HCT116 (cell line): Measurements from ENCODE around the gene LCE1C. TPM values are rescaled to one million over a fixed set of nuclear protein-coding genes. Genes with fewer than 3 reads are reported as not detected.

ENCODE experiments used
- ATAC-seq: fragments of 200-7000 bp; cut with Tn5 transposase; 2 replicates; pipeline ENCODE4 v1.9.1; 2020; ENCODE audit warnings: mild to moderate bottlenecking, moderate library complexity
- Bru-seq: library from RNA; stranded (reverse); fragments of 400-500 nt; gene quantifications from one replicate; lab custom pipeline; 2021; lab: Mats Ljungman, UMichigan
- BruChase-seq, 2 experiments: library from RNA; stranded (reverse); fragments of 400-500 nt; gene quantifications; one replicate each; lab custom pipeline; 2021; lab: Mats Ljungman, UMichigan
- BruUV-seq: library from RNA; stranded (reverse); fragments of 400-500 nt; replicated peaks from 2 replicates; lab custom pipeline; 2021; lab: Mats Ljungman, UMichigan
- CTCF ChIA-PET: fragments of 300-600 bp; sonication (Branson Sonifier 250); formaldehyde crosslinking; loops from one replicate; lab custom pipeline; 2021; ENCODE audit warnings: antibody characterized with exemption; lab: Charles Lee
- POLR2A ChIA-PET: fragments of 300-600, 350-600 bp; sonication (Branson Sonifier 250); formaldehyde crosslinking; loops from one replicate; lab custom pipeline; 2021; ENCODE audit warnings: antibody characterized with exemption; lab: Charles Lee
- RAD21 ChIA-PET, 2 experiments: fragments of 300-600 bp; sonication (Branson Sonifier 250); formaldehyde crosslinking; loops; one replicate each; lab custom pipeline; 2023; ENCODE audit warnings: low total read pairs in 2 of 2; ENCODE audit not compliant: uncharacterized antibody in 2 of 2, unreplicated experiment in 2 of 2, low non-redundant PET in 1 of 2; lab: Charles Lee
- DNase-seq: peaks from one replicate; pipeline ENCODE4 v3.0.0-alpha.2; 2010; ENCODE audit warnings: low read depth, low spot score
- H2AFZ ChIP-seq: fragments of 200-600 bp; shearing (Covaris generic), sonication (generic); 2 replicates; pipeline ENCODE4 v1.6.1; 2017; ENCODE audit warnings: low read depth, mixed run types, mixed read lengths, antibody characterized with exemption, low read length; ENCODE audit not compliant: poor library complexity, severe bottlenecking
- H3K27ac ChIP-seq: 2 replicates; pipeline ENCODE4 v1.5.1; 2012; ENCODE audit warnings: low read depth, low read length
- H3K27me3 ChIP-seq: fragments of 200-600 bp; sonication (generic); 2 replicates; pipeline ENCODE4 v1.6.1; 2016; ENCODE audit warnings: mixed run types, low read length, mixed read lengths; ENCODE audit not compliant: insufficient read depth
- H3K36me3 ChIP-seq, 2 experiments: fragments of 200-500 bp in 1 of 2; fragments of 200-600 bp in 1 of 2; sonication (Bioruptor generic) in 1 of 2; sonication (generic) in 1 of 2; 2 replicates each; pipeline versions ENCODE4 v1.5.1 to v1.6.1; 2014 to 2016; ENCODE audit warnings: low read length in 2 of 2, inconsistent platforms in 1 of 2, mixed read lengths in 1 of 2, mixed run types in 1 of 2; ENCODE audit not compliant: insufficient read depth in 2 of 2, control insufficient read depth in 1 of 2
- H3K4me1 ChIP-seq, 2 experiments: fragments of 200-600 bp in 1 of 2; sonication (generic) in 1 of 2; 2 replicates each; pipeline versions ENCODE4 v1.5.1 to v1.6.1; 2012 to 2017; ENCODE audit warnings: low read length in 2 of 2, inconsistent platforms in 1 of 2, mild to moderate bottlenecking in 1 of 2, mixed read lengths in 1 of 2, mixed run types in 1 of 2, moderate library complexity in 1 of 2; ENCODE audit not compliant: insufficient read depth in 2 of 2, control insufficient read depth in 1 of 2
- H3K4me2 ChIP-seq: fragments of 200-600 bp; sonication (generic); 2 replicates; pipeline ENCODE4 v1.6.1; 2017; ENCODE audit warnings: mixed run types, low read length, mixed read lengths
- H3K4me3 ChIP-seq, 2 experiments: fragments of 200-600 bp in 1 of 2; sonication (generic) in 1 of 2; replicated peaks in 1 of 2; 2 replicates each; pipeline ENCODE4 v1.5.1; 2011 to 2016; ENCODE audit warnings: low read length in 2 of 2, control low read depth in 1 of 2, low read depth in 1 of 2, mild to moderate bottlenecking in 1 of 2, mixed read lengths in 1 of 2, mixed run types in 1 of 2
- H3K79me2 ChIP-seq: fragments of 200-600 bp; sonication (generic); 2 replicates; pipeline ENCODE4 v1.6.1; 2017; ENCODE audit warnings: mild to moderate bottlenecking, mixed run types, low read length, moderate library complexity, mixed read lengths; ENCODE audit not compliant: insufficient read depth
- H3K9ac ChIP-seq: fragments of 200-600 bp; sonication (generic); 2 replicates; pipeline ENCODE4 v1.6.1; 2016; ENCODE audit warnings: low read length, mixed read lengths
- H3K9me2 ChIP-seq: fragments of 200-600 bp; sonication (generic), shearing (Covaris generic); 2 replicates; pipeline ENCODE4 v1.6.1; 2017; ENCODE audit warnings: mixed run types, mild to moderate bottlenecking, moderate library complexity; ENCODE audit not compliant: insufficient read depth
- H3K9me3 ChIP-seq, 2 experiments: fragments of 200-500 bp in 1 of 2; fragments of 200-600 bp in 1 of 2; sonication (Bioruptor generic) in 1 of 2; sonication (generic) in 1 of 2; 2 replicates each; pipeline ENCODE4 v1.6.1; 2014 to 2017; ENCODE audit warnings: low read length in 2 of 2, mixed read lengths in 2 of 2, inconsistent platforms in 1 of 2, low read depth in 1 of 2, mild to moderate bottlenecking in 1 of 2, mixed run types in 1 of 2, moderate library complexity in 1 of 2; ENCODE audit not compliant: control insufficient read depth in 1 of 2, insufficient read depth in 1 of 2
- H4K20me1 ChIP-seq: fragments of 200-600 bp; sonication (generic), shearing (Covaris generic); 2 replicates; pipeline ENCODE4 v1.6.1; 2017; ENCODE audit warnings: mixed run types, mild to moderate bottlenecking, moderate library complexity; ENCODE audit not compliant: insufficient read depth
- CEBPB ChIP-seq: IDR thresholded peaks from 2 replicates; pipeline ENCODE4 v1.6.1; 2012; ENCODE audit warnings: low read depth
- EGR1 ChIP-seq: IDR thresholded peaks from 2 replicates; pipeline ENCODE4 v1.6.1; 2012; ENCODE audit warnings: low read depth
- EZH2 ChIP-seq: fragments of 200-600 bp; sonication (generic); IDR thresholded peaks from 2 replicates; pipeline ENCODE4 v1.6.1; 2017; ENCODE audit warnings: antibody characterized with exemption, mixed run types
- POLR2A ChIP-seq: IDR thresholded peaks from 2 replicates; pipeline ENCODE4 v1.7.0; 2011; ENCODE audit warnings: borderline replicate concordance; ENCODE audit not compliant: insufficient read depth, insufficient read length; ENCODE audit errors: extremely low read depth
- SIN3A ChIP-seq: IDR thresholded peaks from 2 replicates; pipeline ENCODE4 v1.6.1; 2012; ENCODE audit warnings: low read depth
- SRF ChIP-seq: IDR thresholded peaks from 2 replicates; pipeline ENCODE4 v1.6.1; 2012; ENCODE audit warnings: low read depth
- YY1 ChIP-seq: IDR thresholded peaks from 2 replicates; pipeline ENCODE4 v1.6.1; 2011; ENCODE audit warnings: low read length, low read depth, moderate library complexity, mild to moderate bottlenecking; ENCODE audit not compliant: insufficient replicate concordance; ENCODE audit errors: extremely low read depth
- ZNF274 ChIP-seq: fragments of 200-500 bp; sonication (Bioruptor generic); IDR thresholded peaks from 2 replicates; pipeline ENCODE4 v1.6.1; 2014; ENCODE audit warnings: mild to moderate bottlenecking, low read depth, low read length, inconsistent platforms
- intact Hi-C: fragments of 100-400 bp; cut with micrococcal nuclease; formaldehyde crosslinking; loops from 2 replicates; pipeline ENCODE4 v1.10.0; 2022
- long read RNA-seq: library from polyadenylated mRNA; unstranded; transcript quantifications from one replicate; pipeline ENCODE4 v2.0.0, GENCODE V29; 2021; ENCODE audit not compliant: unreplicated experiment
- polyA plus RNA-seq: library from polyadenylated mRNA; unstranded; fragments of >200 nt; gene quantifications from 2 replicates; pipeline ENCODE4 v1.2.1, GENCODE V29; 2012; ENCODE audit warnings: missing spikeins
- total RNA-seq: library from RNA; stranded (reverse); gene quantifications from one replicate; pipeline ENCODE4 v1.2.1, GENCODE V29; 2021; ENCODE audit not compliant: unreplicated experiment
- TF ChIP-seq, protein P1 (sequence below): IDR thresholded peaks from 2 replicates; pipeline ENCODE4 v1.6.1; 2011; ENCODE audit warnings: mild to moderate bottlenecking, low read length, moderate library complexity; ENCODE audit not compliant: insufficient replicate concordance; ENCODE audit errors: extremely low read depth

The LCE1C gene, protein sequence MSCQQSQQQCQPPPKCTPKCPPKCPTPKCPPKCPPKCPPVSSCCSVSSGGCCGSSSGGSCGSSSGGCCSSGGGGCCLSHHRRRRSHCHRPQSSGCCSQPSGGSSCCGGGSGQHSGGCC
- total RNA-seq, result not detected
- not detected in 2 replicates for polyA plus RNA-seq
- Bru-seq, nascent RNA, result not detected
- not detected for BruChase-seq, experiment 1, labeled RNA remaining after a 6-hour chase
- BruChase-seq, experiment 2, labeled RNA remaining after a 2-hour chase, result percentile 37 among the genes with signal in this experiment
- long read RNA-seq, result 0 reads

DNA sequence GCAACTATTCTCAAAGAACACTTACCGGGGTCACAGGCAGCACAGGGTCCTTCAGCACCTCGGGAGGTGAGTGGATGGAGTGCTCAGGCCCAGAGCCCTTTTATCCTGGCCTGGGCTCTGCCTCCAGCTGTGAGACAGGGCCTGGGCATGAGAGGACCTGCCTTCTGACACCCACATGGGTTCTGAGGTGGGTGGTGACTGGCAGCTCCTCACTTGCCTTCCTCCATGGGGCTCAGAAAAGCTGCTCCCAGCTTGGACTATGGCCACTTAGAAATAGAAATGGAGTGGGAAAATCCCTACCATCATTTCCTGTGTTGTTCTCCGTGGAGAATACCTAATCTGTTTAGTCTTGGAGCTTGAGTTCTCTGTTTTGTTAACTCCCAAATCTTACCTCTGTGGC, at the start of gene LCE1C:
LCE1C (minus strand) TSS at position 76 of the 400 bp plus-strand sequence. CDS start 1,173 bp downstream, outside the sequence.
- ChIA-PET CTCF (no interaction called here), RAD21 (no interaction called here), POLR2A (no interaction called here)
- DNase-seq, result no peak
- no peaks in the 10 kb centered on the region for H3K4me1 ChIP-seq
- no peak for ATAC-seq
- no peaks in the 10 kb centered on the region for H4K20me1 ChIP-seq
- no peaks in the 10 kb centered on the region for H3K79me2 ChIP-seq
- intact Hi-C loops, result no loop called here
- H3K9me2 ChIP-seq, result no peaks in the 10 kb centered on the region
- no peak within 1 kb of the TSS for H3K4me3 ChIP-seq
- no peak within 1 kb of the TSS for H3K4me2 ChIP-seq
- H2AFZ ChIP-seq, result no peak within 1 kb of the TSS
- H3K27me3 ChIP-seq, result peaks cover 34% of the 10 kb centered on the region
- H3K36me3 ChIP-seq, result no peaks in the 10 kb centered on the region
- TF ChIP-seq SIN3A (no peak), EZH2 (no peak), EGR1 (no peak), CEBPB (no peak), YY1 (no peak), ZNF274 (no peak), POLR2A (no peak), SRF (no peak)
- TF ChIP-seq, protein P1, sequence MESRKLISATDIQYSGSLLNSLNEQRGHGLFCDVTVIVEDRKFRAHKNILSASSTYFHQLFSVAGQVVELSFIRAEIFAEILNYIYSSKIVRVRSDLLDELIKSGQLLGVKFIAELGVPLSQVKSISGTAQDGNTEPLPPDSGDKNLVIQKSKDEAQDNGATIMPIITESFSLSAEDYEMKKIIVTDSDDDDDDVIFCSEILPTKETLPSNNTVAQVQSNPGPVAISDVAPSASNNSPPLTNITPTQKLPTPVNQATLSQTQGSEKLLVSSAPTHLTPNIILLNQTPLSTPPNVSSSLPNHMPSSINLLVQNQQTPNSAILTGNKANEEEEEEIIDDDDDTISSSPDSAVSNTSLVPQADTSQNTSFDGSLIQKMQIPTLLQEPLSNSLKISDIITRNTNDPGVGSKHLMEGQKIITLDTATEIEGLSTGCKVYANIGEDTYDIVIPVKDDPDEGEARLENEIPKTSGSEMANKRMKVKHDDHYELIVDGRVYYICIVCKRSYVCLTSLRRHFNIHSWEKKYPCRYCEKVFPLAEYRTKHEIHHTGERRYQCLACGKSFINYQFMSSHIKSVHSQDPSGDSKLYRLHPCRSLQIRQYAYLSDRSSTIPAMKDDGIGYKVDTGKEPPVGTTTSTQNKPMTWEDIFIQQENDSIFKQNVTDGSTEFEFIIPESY, result no peak
- BruUV-seq, result no TSS peak
- H3K9me3 ChIP-seq, result no peaks in the 10 kb centered on the region
- H3K9ac ChIP-seq, result no peak within 1 kb of the TSS
- no peak within 1 kb of the TSS for H3K27ac ChIP-seq
